GM08714 (cell line): ENCODE data around the gene LAMTOR2.
A peak's percentile ranks its signal among the peaks of the same experiment; 100 is the strongest.

ENCODE experiments used
- H3K4me3 ChIP-seq: fragments of 200-500 bp; sonication (Bioruptor generic); 2 replicates; pipeline ENCODE4 v1.5.1; 2014; ENCODE audit warnings: mild to moderate bottlenecking, low read length, inconsistent platforms
- ZNF274 ChIP-seq: IDR thresholded peaks from 2 replicates; pipeline ENCODE4 v1.6.1; 2012; ENCODE audit warnings: mild to moderate bottlenecking, low read depth, low read length

LAMTOR2 gene

GRCh38 chr1:156091610-156092009, 37.0 kb downstream of the LAMTOR2 start:
- no peak overlapping the region for H3K4me3 ChIP-seq
- no peak for TF ChIP-seq ZNF274

GRCh38 chr1:156095906-156096508, 41.4 kb downstream of the LAMTOR2 start:
- TF ChIP-seq ZNF274 = no peak
- H3K4me3 ChIP-seq = no peak overlapping the region; the same call in 1 of the 2 replicates

GRCh38 chr1:156096640-156097391, 42.2 kb downstream of the LAMTOR2 start:
- no peak for TF ChIP-seq ZNF274
- no peak overlapping the region; the same call in 1 of the 2 replicates for H3K4me3 ChIP-seq

GRCh38 chr1:156097499-156098178, 43.1 kb downstream of the LAMTOR2 start:
- H3K4me3 ChIP-seq = no peak overlapping the region
- no peak for TF ChIP-seq ZNF274

GRCh38 chr1:156098784-156099183, 44.2 kb downstream of the LAMTOR2 start:
- no peak for TF ChIP-seq ZNF274
- no peak overlapping the region for H3K4me3 ChIP-seq

GRCh38 chr1:156099282-156099681, 44.7 kb downstream of the LAMTOR2 start:
- H3K4me3 ChIP-seq = no peak overlapping the region
- no peak for TF ChIP-seq ZNF274

- no peak for TF ChIP-seq ZNF274
- no peak overlapping the region for H3K4me3 ChIP-seq
Measured at GRCh38 chr1:156100205-156100995, 45.8 kb downstream of the LAMTOR2 start.

GRCh38 chr1:156101880-156102279, 47.3 kb downstream of the LAMTOR2 start:
- no peak for TF ChIP-seq ZNF274
- H3K4me3 ChIP-seq = no peak overlapping the region

GRCh38 chr1:156102633-156103511, 48.3 kb downstream of the LAMTOR2 start:
- H3K4me3 ChIP-seq = no peak overlapping the region

GRCh38 chr1:156103521-156103947, 49.0 kb downstream of the LAMTOR2 start:
- TF ChIP-seq ZNF274 = no peak
- no peak overlapping the region for H3K4me3 ChIP-seq

More at GRCh38 chr1:156102633-156103511, 48.3 kb downstream of the LAMTOR2 start:
- TF ChIP-seq ZNF274 = no peak

GRCh38 chr1:156104065-156104810, 49.7 kb downstream of the LAMTOR2 start:
- TF ChIP-seq ZNF274 = no peak
- H3K4me3 ChIP-seq = no peak overlapping the region

- peak overlapping the region; percentile 17; the same call in 1 of the 2 replicates for H3K4me3 ChIP-seq
- no peak for TF ChIP-seq ZNF274
Measured at GRCh38 chr1:156104861-156105832, 50.6 kb downstream of the LAMTOR2 start.
